B cell (primary cell): ENCODE measurements around the gene NKX2-3. TPM values are rescaled to one million over a fixed set of nuclear protein-coding genes. Genes with fewer than 3 reads are reported as not detected.
A peak's percentile ranks its signal among the peaks of the same experiment; 100 is the strongest.

Source experiments
- ATAC-seq: fragments of 200-7000 bp; cut with Tn5 transposase; one replicate; pipeline ENCODE4 v1.10.0; 2021; ENCODE audit warnings: low read depth, mild to moderate bottlenecking, moderate number of reproducible peaks, moderate library complexity
- CTCF ChIA-PET: fragments of 350-600 bp; sonication (Branson Sonifier 250); formaldehyde crosslinking; loops from one replicate; lab custom pipeline; 2021; ENCODE audit warnings: antibody characterized with exemption, inconsistent platforms; lab: Charles Lee
- POLR2A ChIA-PET: fragments of 350-600 bp; sonication (Branson Sonifier 250); formaldehyde crosslinking; loops from one replicate; lab custom pipeline; 2021; ENCODE audit warnings: antibody characterized with exemption; lab: Charles Lee
- DNase-seq: peaks from one replicate; pipeline ENCODE4 v3.0.0; 2013
- H2AFZ ChIP-seq: 2 replicates; pipeline ENCODE4 v1.6.1; 2012; ENCODE audit warnings: mild to moderate bottlenecking, low read depth, low read length; ENCODE audit not compliant: insufficient read depth, poor library complexity, severe bottlenecking
- H3K27ac ChIP-seq, 2 donors: 1 replicate in 1 of 2; 2 replicates in 1 of 2; pipeline ENCODE4 v1.5.1; 2012 to 2013; ENCODE audit warnings: low read length in 2 of 2, mild to moderate bottlenecking in 2 of 2, moderate library complexity in 1 of 2
- H3K27me3 ChIP-seq, 4 experiments: fragments of 200-600 bp in 1 of 4; sonication (generic) in 1 of 4; replicated peaks in 1 of 4; 1 replicate in 2 of 4; 2 replicates in 2 of 4; pipeline versions ENCODE4 v1.6.1 to v1.7.0; 2013 to 2016; ENCODE audit warnings: low read length in 3 of 4, mild to moderate bottlenecking in 2 of 4, mixed read lengths in 1 of 4, moderate library complexity in 1 of 4; ENCODE audit not compliant: insufficient read depth in 4 of 4, control insufficient read depth in 3 of 4; ENCODE audit errors: control extremely low read depth in 1 of 4
- H3K36me3 ChIP-seq, 2 experiments: replicated peaks in 1 of 2; 1 replicate in 1 of 2; 2 replicates in 1 of 2; pipeline versions ENCODE4 v1.6.1 to v1.7.1; 2013; ENCODE audit warnings: low read length in 1 of 2; ENCODE audit not compliant: insufficient read depth in 2 of 2, control insufficient read depth in 1 of 2; ENCODE audit errors: control extremely low read depth in 1 of 2, extremely low read depth in 1 of 2
- H3K4me1 ChIP-seq, 2 donors: fragments of 200-600 bp in 1 of 2; sonication (generic) in 1 of 2; 1 replicate in 1 of 2; 2 replicates in 1 of 2; pipeline versions ENCODE4 v1.5.1 to v1.6.1; 2013 to 2017; ENCODE audit warnings: low read length in 2 of 2; ENCODE audit not compliant: control insufficient read depth in 2 of 2, insufficient read depth in 2 of 2
- H3K4me2 ChIP-seq: replicated peaks from 2 replicates; pipeline ENCODE3; 2012; ENCODE audit warnings: mild to moderate bottlenecking, low read depth, low read length; ENCODE audit not compliant: poor library complexity, severe bottlenecking
- H3K4me3 ChIP-seq, 5 experiments: fragments of 200-600 bp in 1 of 5; sonication (generic) in 1 of 5; 1 replicate in 3 of 5; 2 replicates in 2 of 5; pipeline versions ENCODE4 v1.5.1 to v1.7.0; 2011 to 2016; ENCODE audit warnings: low read length in 4 of 5, mild to moderate bottlenecking in 4 of 5, low read depth in 2 of 5, control low read depth in 1 of 5, moderate library complexity in 1 of 5; ENCODE audit not compliant: insufficient read depth in 1 of 5; ENCODE audit errors: control extremely low read depth in 1 of 5, extremely low read depth in 1 of 5
- H3K79me2 ChIP-seq: fragments of 200-600 bp; sonication (generic); one replicate; pipeline ENCODE4 v1.6.0; 2016; ENCODE audit warnings: low read length; ENCODE audit not compliant: control insufficient read depth, insufficient read depth
- H3K9ac ChIP-seq: fragments of 200-600 bp; sonication (generic); 2 replicates; pipeline ENCODE4 v1.6.1; 2017; ENCODE audit warnings: mild to moderate bottlenecking, low read length, moderate library complexity
- H3K9me3 ChIP-seq, 3 donors: one replicate each; pipeline versions ENCODE4 v1.6.1 to v1.7.1; 2013; ENCODE audit warnings: low read length in 2 of 3; ENCODE audit not compliant: control insufficient read depth in 2 of 3, insufficient read depth in 1 of 3; ENCODE audit errors: control extremely low read depth in 1 of 3
- H4K20me1 ChIP-seq: 2 replicates; pipeline ENCODE4 v1.6.0; 2012; ENCODE audit warnings: mild to moderate bottlenecking, low read length; ENCODE audit not compliant: insufficient read depth, control insufficient read depth, poor library complexity, severe bottlenecking
- H3K27ac Mint-ChIP-seq: one replicate; pipeline ENCODE4 v1.8.0; 2021; ENCODE audit warnings: mixed read lengths
- H3K27me3 Mint-ChIP-seq: one replicate; pipeline ENCODE4 v1.8.0; 2021; ENCODE audit warnings: mixed read lengths
- H3K4me1 Mint-ChIP-seq: one replicate; pipeline ENCODE4 v1.8.0; 2021; ENCODE audit warnings: mixed read lengths
- H3K4me3 Mint-ChIP-seq: one replicate; pipeline ENCODE4 v1.8.0; 2021; ENCODE audit warnings: mixed read lengths
- H3K9me3 Mint-ChIP-seq: one replicate; pipeline ENCODE4 v1.8.0; 2022; ENCODE audit warnings: mixed read lengths; ENCODE audit not compliant: insufficient read depth
- CTCF ChIP-seq: fragments of 200-600 bp; IDR thresholded peaks from one replicate; pipeline ENCODE4 v1.8.0; 2022; ENCODE audit warnings: antibody characterized with exemption, mild to moderate bottlenecking
- EZH2 ChIP-seq: IDR thresholded peaks from 2 replicates; pipeline ENCODE4 v1.6.1; 2012; ENCODE audit warnings: borderline replicate concordance, low read depth, mild to moderate bottlenecking, moderate library complexity, low read length; ENCODE audit not compliant: insufficient read depth, poor library complexity, severe bottlenecking
- WGBS: methylation state at CpG from one replicate; pipeline ENCODE4 v1.1.5; 2013; ENCODE audit warnings: missing lambda C conversion rate; ENCODE audit not compliant: insufficient coverage; 5-methylcytosine and 5-hydroxymethylcytosine counted together
- intact Hi-C: fragments of 100-400 bp; cut with micrococcal nuclease; formaldehyde crosslinking; loops from one replicate; pipeline ENCODE4 v1.10.0; 2022
- polyA plus RNA-seq: library from polyadenylated mRNA; depleted of rRNA; stranded (reverse); fragments of >200 nt; gene quantifications from 2 replicates; pipeline ENCODE4 v1.2.3, GENCODE V29; 2012
- total RNA-seq, 2 donors: library from RNA; stranded (reverse); fragments of 120-200 nt in 1 of 2; gene quantifications; 1 replicate in 1 of 2; 2 replicates in 1 of 2; pipeline versions ENCODE4 v1.2.3 to v1.2.4, GENCODE V29; 2013 to 2022

NKX2-3 gene
- total and polyA plus RNA-seq, 2 donors (not counting 1 experiment from before 2014, with no cell fraction given): not detected

- H3K36me3 ChIP-seq: no peaks in the 10 kb centered on the region
- H3K27ac ChIP-seq: no peak overlapping the region
- H3K4me2 ChIP-seq: no peak overlapping the region
- H3K4me1 ChIP-seq: peaks cover 17 to 20% of the 10 kb centered on the region in 2 donors
- no peaks in the 10 kb centered on the region for H4K20me1 ChIP-seq
- POLR2A ChIA-PET: no interaction called here
- no peak overlapping the region for H2AFZ ChIP-seq
- H3K4me3 ChIP-seq: no peak overlapping the region
- WGBS: 96% methylated on average over 51 of the region's 51 CpGs
- no peak for ATAC-seq
- no peak overlapping the region for H3K4me3 Mint-ChIP-seq
- peaks cover 0 to 28% (median 0%) of the 10 kb centered on the region in 3 donors for H3K9me3 ChIP-seq
- H3K79me2 ChIP-seq: no peaks in the 10 kb centered on the region
- no peak overlapping the region for H3K27ac Mint-ChIP-seq
- intact Hi-C loops: no loop called here
- peaks cover 10% of the 10 kb centered on the region for H3K4me1 Mint-ChIP-seq
- CTCF ChIA-PET: no interaction called here
- no peak for DNase-seq
- no peak for TF ChIP-seq EZH2
- no peak for TF ChIP-seq CTCF
- no peaks in the 10 kb centered on the region for H3K9me3 Mint-ChIP-seq
- H3K27me3 Mint-ChIP-seq: peaks cover 75% of the 10 kb centered on the region
- peaks cover 0 to 71% (median 40%) of the 10 kb centered on the region in 4 experiments for H3K27me3 ChIP-seq
- H3K9ac ChIP-seq: no peak overlapping the region
These were observed 10.8 kb upstream of the NKX2-3 start for GRCh38 chr10:99521765-99522469.

GRCh38 chr10:99522470-99523250, 10.1 kb upstream of the NKX2-3 start:
- intact Hi-C loops: no loop called here
- Histone ChIP-seq H3K27me3 (peaks cover 0 to 78% (median 47%) of the 10 kb centered on the region in 4 experiments), H3K4me1 (peaks cover 17 to 25% of the 10 kb centered on the region in 2 donors), H3K79me2 (no peaks in the 10 kb centered on the region), H3K36me3 (no peaks in the 10 kb centered on the region), H3K27ac (no peak overlapping the region), H4K20me1 (no peaks in the 10 kb centered on the region), H3K4me3 (no peak overlapping the region), H3K9me3 (peaks cover 0 to 35% (median 1%) of the 10 kb centered on the region in 3 donors), H2AFZ (no peak overlapping the region), H3K4me2 (peak overlapping the region; percentile 60), H3K9ac (no peak overlapping the region)
- no peak for ATAC-seq
- H3K27me3 Mint-ChIP-seq: peaks cover 70% of the 10 kb centered on the region
- CTCF ChIA-PET: no interaction called here
- no peaks in the 10 kb centered on the region for H3K9me3 Mint-ChIP-seq
- H3K27ac Mint-ChIP-seq: no peak overlapping the region
- no peak for TF ChIP-seq EZH2
- TF ChIP-seq CTCF: no peak
- WGBS: 77% methylated on average over 35 of the region's 35 CpGs
- POLR2A ChIA-PET: no interaction called here
- H3K4me1 Mint-ChIP-seq: peaks cover 10% of the 10 kb centered on the region
- peak overlapping the region; percentile 23 for H3K4me3 Mint-ChIP-seq
- no peak for DNase-seq
